Posterior vena cava (tissue), 2 donors: Measurements from ENCODE around the gene OLIG1. TPM values are rescaled to one million over a fixed set of nuclear protein-coding genes. Genes with fewer than 3 reads are reported as not detected.

Experiments used
- DNase-seq: peaks from one replicate; pipeline ENCODE4 v3.0.0-alpha.2; 2020; ENCODE audit warnings: low spot score
- intact Hi-C, 2 donors: fragments of 100-400 bp; cut with DNase I; formaldehyde crosslinking; loops; one replicate each; pipeline versions ENCODE4 v1.14.1 to v1.14.2; 2022 to 2023
- total RNA-seq, 2 donors: library from RNA; stranded (reverse); fragmentation: NEBNext Ultra II Directional; extraction: Animal tissue kit (Norgen Biotek cat#: 25700); gene quantifications; one replicate each; pipeline ENCODE4 v1.2.1, GENCODE V29; 2021
- donor health status: DM: yes; HTN: yes; CAD: no.
- donor health status: DM: yes; HTN: yes; CAD: no.

OLIG1 gene
- total RNA-seq, 2 donors from 2014 or later, result not detected

DNA sequence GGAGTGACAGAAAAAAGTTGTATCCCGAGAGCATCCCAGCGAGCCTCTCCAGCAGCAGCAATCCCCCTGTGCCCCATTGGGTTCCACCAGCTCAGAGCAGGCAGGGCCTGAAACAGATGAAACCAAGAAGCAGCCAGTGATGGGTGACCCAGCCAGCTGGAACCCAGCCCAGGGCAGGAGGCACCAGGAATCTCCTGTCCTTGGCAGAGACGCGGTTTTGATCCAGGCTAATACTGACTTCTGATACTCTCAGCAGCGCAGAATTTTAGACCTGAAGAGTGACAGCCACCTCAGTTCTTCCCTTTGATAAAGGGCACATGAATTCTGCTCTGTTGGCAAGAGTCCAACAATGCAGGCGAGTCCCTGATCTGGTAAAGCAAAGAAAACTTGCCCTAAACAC, 11.4 kb upstream of the OLIG1 start:
- DNase-seq, result no peak
- intact Hi-C loops, result no loop called here

DNA sequence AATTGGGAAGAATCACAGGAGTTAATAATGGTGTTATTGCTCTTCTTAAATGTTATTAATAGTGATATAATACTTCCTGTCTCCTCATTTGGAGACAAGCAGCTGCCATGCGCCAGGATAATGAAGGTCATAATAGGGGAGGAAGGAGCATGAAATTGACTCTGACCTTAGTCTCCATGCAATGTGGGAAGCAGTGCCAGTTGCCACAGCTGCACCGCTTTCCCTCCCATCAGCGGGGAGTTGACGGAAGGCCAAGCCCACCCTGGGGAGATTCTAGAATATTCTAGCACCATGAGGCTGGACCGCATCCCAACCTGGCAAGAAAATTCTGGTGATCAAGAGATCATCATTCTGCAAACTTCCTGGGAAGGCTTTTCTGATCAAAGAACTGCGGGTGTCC, 11.0 kb upstream of the OLIG1 start:
- intact Hi-C loops, result no loop called here

DNA sequence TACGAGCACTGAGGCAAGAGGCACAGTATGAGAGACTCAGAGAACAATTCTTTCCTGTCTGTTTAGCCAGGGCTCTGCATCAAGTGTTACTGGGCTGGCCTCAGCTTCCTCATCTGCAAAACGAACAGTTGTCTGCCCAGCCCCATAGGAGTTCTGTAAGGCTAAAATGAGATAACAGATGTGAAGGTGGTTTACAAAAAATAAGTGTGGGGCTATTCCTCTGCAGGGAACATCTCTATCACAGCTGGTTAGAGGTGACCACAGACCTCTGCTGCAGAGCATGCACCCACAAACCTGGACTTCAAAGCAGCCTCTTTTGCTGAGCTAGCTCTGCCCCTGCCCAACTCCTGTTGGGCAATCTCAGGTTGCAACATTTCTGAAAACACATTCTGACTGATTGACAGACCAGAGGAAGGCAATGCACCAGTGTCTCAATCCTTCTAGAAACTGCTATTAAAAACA, 10.5 kb upstream of the OLIG1 start:
- no peak for DNase-seq
- intact Hi-C loops, result no loop called here

More for the DNA sequence above, 11.0 kb upstream of the OLIG1 start:
- no peak for DNase-seq

DNA sequence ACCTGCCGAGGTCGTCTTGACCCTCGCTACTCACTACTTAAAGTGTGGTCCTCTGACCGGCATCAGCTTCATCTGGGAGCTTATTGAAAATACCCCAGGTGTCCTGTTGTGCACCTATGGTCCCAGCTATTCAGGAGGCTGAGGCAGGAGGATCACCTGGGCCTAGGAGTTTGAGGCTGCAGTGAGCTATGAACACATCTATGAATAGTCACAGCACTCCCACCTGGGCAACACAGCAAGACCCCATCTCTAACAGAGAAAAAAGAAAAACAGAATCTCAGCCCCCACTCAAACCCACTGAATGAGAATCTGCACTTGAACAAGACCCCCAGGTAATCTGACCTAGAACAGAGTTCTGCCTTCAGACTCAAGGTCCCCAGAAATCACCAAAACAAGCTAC, 8.7 kb upstream of the OLIG1 start:
- intact Hi-C loops, result no loop called here
- DNase-seq, result no peak

DNA sequence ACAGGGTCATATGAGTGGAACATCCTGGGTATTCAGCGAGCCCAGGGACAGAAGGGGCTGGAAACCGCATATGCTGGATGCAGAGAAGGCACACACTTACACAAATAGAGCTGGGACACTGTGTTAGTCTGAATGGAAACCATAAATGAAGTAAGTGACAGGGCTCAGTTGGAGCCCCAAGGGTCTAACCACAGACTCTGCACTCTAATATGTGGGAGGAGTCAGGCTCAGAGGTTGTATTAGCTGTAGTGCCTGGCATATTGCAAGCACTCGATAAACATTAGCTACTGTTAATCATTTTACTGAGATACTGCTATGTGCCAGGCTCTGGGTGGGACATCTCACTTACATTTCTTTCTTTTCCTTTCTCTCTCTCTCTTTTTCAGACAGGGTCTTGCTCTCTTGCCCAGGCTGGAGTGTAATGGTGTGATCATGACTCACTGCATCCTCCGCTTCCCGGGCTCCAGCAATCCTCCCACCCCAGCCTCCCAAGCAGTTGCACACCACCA, 6.5 kb upstream of the OLIG1 start:
- no peak for DNase-seq
- intact Hi-C loops, result no loop called here

DNA sequence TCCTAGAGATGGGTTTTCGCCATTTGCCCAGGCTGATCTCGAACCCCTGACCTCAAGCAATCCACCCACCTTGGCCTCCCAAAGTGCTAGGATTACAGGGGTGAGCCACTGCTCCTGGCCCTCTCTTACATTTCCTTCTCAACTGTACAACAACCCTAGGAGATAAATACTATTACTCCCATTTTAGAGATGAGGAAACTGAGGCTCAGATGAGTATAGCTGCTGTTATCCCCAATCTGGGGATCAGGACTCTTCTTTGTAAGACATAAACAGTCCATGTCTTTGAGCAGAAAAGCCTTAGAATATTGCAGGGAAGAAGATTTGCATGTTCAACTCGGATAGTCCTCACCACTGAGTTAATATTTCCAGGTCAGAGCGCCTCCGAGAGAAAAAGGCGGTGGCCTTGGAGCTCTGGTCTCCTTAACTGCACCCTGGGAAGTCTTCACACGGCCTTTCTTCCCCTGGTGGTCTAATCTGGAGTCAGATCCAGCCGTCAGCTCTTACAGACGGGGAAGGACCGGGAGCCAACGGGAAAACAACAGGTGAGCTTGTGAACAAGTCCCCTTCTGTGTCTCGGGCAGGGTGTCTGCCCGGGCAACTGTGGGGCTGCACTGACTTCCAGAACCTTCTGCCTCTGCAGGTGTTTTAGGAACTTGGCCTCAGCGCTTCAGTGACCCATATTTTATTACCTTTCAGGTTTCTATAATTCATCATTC, 5.9 kb upstream of the OLIG1 start:
- intact Hi-C loops, result no loop called here
- DNase-seq, result no peak

DNA sequence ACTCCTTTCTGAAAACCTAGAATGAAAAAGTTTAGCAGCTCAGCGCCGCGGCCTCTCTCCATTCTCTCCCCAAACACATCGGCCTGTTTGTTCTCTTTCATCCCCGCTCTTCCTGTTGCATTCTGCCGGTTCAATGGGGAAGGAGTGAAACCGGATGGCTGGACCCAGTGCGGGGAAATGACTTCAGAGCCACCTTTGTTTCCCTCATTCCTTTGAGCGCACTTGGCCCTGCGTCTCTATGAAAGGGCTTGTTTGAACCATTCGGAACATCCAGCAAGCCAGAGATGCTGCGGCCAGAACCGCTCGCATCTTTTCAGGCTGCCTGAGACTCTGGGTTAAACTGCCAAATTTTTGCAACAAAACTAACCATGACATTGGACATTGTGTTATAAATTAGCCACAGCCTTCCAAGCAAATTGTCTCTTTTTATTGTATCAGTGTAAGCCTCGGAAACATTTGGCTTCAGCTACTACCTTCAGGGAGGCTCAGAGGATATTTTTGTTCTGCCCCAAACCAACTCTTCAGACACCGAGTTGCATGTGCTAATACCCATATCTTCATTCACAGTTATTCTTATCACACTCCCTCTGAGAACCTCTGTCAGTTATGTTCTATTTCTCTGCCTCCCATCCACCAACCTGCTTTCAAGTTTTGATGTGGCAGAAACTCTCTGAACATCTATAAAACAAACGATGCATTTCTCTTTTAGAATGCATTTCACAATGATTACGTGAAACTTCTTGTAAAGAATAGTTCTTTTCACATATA, 5.1 kb upstream of the OLIG1 start:
- no peak for DNase-seq
- intact Hi-C loops, result no loop called here

DNA sequence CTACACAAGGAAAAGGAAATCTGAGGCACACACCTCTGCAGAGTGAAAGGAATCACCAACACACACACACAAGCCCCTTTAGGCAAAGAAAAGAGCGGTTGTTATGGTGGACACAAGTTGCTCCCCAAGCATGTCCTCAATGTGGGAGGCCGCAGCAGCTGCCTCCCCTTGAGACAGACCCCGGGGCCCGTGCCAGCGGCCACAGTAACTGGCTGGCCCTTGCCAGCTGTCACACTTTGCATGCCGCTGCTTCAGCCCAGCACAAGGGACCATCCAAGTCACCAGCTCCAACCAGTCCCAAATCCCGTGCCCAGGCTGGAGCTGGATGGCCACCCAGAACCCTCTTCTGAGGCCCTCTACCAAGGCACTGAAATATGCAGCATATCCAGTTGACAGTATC, 2.9 kb upstream of the OLIG1 start:
- intact Hi-C loops, result no loop called here
- DNase-seq, result no peak

DNA sequence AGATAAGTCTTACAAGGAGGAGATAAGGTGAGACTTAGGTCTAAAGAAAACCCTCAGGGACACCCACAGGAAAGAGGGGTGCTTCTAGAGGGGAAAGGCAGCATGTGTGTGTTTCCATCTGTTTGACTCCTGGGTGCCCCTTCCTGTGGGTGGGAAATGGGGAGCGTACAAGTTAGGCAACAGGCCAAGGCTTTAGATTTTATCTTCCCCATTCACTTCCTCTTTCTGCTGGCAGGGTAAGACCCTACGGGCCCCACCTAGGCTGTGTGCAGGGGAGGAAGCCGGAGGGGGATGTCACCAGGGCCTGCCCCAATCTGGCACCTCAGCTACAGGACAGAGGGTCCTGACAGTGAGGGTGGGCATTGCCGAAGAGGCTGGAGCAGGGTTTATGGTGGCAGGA, 2.5 kb upstream of the OLIG1 start:
- no peak for DNase-seq
- intact Hi-C loops, result no loop called here

DNA sequence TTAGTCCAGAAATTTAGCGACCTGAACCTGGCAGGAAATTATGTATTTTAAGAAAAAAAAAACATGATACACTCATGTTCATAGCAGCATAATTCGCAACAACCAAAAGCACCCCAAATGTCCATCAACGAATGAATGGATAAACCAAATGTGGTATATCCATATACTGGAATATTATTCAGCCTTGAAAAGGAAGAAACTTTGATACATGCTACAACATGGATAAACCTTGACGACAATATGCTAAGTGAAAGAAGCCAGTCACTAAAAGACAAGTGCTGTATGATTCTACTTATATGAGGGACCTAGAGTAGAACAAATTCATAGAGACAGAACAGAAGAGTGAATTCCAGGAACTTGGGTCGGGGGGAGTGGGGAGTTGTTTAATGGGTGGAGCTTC, 698 bp upstream of the OLIG1 start:
- DNase-seq, result no peak
- intact Hi-C loops, result no loop called here

DNA sequence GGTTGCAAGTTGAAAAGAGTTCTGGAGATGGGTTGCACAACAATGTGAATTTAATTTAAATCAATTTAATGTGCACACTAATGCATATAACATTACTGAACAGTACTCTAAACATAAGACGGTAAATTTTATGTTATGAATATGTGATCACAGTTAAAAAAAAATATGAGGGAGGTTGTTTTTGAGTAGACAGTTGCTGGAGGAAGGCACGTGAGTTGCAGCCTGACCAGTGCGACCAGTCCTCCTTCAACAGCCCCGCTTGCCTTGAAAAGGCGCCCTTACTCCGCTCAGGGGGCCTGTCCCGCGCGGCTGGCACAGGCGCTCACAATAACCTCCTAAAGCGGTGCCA, 322 bp upstream of the OLIG1 start:
- intact Hi-C loops, result no loop called here
- DNase-seq, result no peak

DNA sequence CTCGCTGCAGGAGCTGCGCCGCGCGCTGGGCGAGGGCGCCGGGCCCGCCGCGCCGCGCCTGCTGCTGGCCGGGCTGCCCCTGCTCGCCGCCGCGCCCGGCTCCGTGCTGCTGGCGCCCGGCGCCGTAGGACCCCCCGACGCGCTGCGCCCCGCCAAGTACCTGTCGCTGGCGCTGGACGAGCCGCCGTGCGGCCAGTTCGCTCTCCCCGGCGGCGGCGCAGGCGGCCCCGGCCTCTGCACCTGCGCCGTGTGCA, 730 bp downstream of the OLIG1 start:
- no peak for DNase-seq
- intact Hi-C loops, result no loop called here

DNA sequence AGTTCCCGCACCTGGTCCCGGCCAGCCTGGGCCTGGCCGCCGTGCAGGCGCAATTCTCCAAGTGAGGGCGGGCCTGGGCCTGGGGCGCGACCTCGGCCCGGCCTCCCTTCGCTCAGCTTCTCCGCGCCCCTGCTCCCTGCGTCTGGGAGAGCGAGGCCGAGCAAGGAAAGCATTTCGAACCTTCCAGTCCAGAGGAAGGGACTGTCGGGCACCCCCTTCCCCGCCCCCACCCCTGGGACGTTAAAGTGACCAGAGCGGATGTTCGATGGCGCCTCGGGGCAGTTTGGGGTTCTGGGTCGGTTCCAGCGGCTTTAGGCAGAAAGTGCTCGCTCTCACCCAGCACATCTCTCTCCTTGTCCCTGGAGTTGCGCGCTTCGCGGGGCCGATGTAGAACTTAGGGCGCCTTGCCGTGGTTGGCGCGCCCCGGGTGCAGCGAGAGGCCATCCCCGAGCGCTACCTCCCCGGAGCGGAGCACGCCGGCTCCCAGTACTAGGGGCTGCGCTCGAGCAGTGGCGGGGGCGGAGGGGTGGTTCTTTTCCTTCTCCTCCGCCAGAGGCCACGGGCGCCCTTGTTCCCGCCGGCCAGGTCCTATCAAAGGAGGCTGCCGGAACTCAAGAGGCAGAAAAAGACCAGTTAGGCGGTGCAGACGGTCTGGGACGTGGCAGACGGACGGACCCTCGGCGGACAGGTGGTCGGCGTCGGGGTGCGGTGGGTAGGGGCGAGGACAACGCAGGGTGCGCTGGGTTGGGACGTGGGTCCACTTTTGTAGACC, 1.2 kb downstream of the OLIG1 start:
- no peak for DNase-seq
- intact Hi-C loops, result no loop called here

DNA sequence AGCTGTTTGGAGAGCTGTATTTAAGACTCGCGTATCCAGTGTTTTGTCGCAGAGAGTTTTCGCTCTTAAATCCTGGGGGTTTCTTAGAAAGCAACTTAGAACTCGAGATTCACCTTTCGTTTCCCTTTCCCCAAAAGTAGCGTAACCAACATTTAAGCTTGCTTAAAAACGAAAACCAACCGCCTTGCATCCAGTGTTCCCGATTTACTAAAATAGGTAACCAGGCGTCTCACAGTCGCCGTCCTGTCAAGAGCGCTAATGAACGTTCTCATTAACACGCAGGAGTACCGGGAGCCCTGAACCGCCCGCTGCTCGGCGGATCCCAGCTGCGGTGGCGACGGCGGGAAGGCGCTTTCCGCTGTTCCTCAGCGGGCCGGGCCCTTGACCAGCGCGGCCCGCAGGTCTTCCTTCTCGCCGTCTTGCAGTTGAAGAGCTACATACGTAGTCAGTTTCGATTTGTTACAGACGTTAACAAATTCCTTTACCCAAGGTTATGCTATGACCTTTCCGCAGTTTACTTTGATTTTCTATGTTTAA, 1.9 kb downstream of the OLIG1 start:
- no peak for DNase-seq
- intact Hi-C loops, result no loop called here

DNA sequence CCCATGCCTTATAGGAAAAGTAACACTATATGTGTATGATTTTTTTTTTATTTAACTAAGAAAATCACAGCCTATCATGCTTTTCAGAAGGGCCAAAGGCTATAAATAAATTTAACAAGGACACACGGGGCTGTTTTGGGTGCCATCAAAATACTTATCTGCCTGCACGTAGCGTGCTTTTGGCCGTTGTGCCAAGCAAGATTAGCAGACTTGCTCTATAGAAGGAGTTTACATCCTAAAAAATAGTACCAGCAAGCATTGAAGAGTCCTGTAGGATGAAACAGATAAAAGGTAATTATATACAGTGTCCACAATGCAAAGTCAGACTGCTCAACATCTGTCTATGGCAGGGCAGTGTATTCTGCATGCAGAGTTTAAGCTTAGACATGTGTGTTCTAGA, 3.7 kb downstream of the OLIG1 start:
- no peak for DNase-seq
- intact Hi-C loops, result no loop called here

DNA sequence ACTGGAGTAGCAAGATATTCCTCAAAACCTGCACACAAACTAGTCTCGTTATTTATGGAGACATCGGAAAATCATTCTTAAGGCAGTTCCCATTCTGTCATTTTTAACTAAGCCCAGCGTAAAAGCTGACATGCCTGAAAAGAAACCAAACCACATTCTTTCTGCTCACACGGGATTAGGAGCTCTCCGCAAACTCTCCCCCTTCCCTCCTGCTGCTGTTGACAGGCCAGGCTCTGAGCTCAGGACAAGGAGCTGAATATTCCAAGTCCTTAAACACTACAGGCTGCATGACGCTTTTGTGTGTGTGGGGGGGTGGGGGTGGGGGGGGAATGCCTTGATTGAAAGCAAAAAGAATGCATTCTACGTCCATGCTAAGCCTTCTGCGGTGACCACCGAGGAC, 5.2 kb downstream of the OLIG1 start:
- DNase-seq, result no peak
- intact Hi-C loops, result no loop called here

DNA sequence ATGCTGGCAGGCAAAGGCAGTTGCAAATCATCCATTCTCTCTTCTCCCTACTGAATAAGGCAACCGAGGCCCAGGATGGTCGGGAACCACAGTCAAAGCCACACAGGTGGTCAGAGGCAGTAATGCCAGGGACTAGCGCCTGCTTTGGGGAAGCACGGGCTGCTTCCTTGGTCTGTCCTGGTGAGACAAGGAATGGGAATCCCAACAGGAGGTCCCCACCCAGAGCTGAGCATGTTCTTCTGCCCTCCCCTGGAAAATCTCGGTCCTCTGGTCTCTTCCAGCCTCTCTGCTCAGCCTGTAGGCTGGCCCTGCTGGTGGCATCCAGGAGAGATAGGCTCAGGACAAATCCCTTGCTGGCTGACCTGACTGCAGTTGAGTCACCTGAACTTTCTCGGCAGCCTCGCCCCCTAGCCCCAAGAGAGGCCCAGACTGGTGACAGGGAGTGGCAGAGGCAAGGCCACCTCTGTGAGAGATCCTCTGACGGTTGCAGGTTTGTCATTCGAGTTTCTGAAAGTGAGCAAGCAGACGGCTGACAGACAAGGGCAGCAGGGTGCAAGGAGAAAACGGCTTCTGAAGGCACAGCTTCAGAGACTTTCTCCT, 5.8 kb downstream of the OLIG1 start:
- no peak for DNase-seq
- intact Hi-C loops, result no loop called here

DNA sequence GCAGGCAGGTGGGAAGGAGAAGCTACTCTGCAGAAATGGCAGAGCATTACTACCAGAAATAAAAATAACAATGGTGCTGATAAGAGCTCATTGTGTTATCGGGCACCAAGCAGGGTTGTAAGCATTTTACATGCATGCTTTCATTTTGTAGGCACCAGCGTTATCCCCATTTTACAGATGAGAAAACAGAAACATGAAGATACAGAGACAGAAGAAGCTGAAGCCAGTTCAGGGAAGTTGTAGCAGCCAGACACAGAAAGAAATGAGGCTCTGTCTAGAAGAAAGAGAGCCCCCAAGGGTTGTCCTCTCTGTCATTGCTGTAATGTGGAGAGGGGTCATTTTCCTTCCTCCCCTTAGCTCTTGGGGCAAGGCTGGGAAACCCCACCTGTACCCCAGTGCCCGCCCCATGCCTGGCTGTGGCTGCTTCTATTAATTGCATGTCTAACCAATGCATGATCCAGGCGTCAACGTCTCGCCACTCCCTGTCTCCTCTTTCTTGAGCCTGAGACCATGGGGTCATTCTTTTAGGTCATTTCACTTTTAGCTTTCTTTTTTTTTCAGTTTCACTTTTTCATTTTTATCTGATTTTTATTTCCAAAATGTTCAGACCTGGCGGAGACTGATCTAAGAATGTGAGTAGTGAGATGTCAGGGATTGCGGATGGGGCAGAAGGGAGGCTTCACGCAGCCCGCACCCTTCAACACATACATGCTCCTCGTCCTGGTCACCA, 6.8 kb downstream of the OLIG1 start:
- intact Hi-C loops, result no loop called here
- no peak for DNase-seq

DNA sequence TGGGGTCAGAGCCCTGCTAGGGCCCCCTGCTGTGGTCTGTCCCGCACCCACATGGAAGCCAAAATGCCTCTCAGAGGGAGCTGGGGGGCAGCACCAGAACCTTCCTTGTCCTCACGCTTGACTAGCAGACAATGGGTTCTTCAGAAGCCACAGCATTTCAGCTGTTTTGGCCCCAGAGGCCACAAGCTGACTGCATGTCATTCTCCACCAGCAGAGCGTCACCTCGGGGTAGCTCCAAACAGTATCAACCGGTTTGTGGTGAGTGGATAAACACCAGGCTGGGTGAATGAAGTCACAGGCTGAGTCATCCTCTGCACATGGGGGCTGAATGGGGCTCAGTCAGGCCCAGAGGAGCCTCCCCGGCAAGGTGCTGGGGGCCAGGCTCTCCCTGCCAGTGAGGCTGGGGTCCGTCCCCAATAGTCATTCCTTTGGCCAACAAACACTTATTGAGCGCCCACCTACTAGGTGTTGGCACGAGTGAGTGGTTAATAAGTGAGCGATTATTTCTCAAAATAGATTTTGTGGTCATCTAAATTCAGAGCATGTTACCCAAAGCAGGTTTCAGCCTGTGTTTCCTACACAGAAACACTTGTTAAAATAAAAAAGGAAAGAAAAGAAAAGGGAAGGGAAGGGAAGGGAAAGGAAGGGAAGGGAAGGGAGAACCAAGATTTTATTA, 9.1 kb downstream of the OLIG1 start:
- DNase-seq, result no peak

More for the DNA sequence above, 9.1 kb downstream of the OLIG1 start:
- intact Hi-C loops, result no loop called here
